A673 (cell line): ENCODE measurements around the gene FBXL19.

Experiments
- CTCF ChIP-seq: fragments of 300-800, 200-600 bp; sonication (generic); conservative IDR thresholded peaks from 2 replicates; pipeline ENCODE4 v1.5.1; 2017; ENCODE audit warnings: low read depth, mild to moderate bottlenecking, antibody characterized with exemption, low read length, moderate library complexity, mixed read lengths
- EZH2 ChIP-seq: fragments of 200-600 bp; sonication (generic); IDR thresholded peaks from 2 replicates; pipeline ENCODE4 v1.6.1; 2017; ENCODE audit warnings: borderline replicate concordance, low read depth, mild to moderate bottlenecking, mixed read lengths, antibody characterized with exemption, low read length; ENCODE audit not compliant: poor library complexity, severe bottlenecking

- TF ChIP-seq CTCF (no peak), EZH2 (no peak)
Measured at GRCh38 chr16:30947541-30947858, 24.1 kb downstream of the FBXL19 start.
